ENCODE measurements around the gene IGFBP2. TPM values are rescaled to one million over a fixed set of nuclear protein-coding genes. Genes with fewer than 3 reads are reported as not detected.
A peak's percentile ranks its signal among the peaks of the same experiment; 100 is the strongest.

IGFBP2 gene
- total and polyA plus RNA-seq, 10 donors: 61.3 to 334 (median 257) TPM

GRCh38 chr2:216651351-216651881, 18.2 kb downstream of the IGFBP2 start:
- H3K27me3 ChIP-seq (replicated peaks in 1 of 7): no peaks in the 10 kb centered on the region
- no peak overlapping the region for H3K4me3 ChIP-seq
- H3K36me3 ChIP-seq: peaks cover 0 to 5% (median 0%) of the 10 kb centered on the region in 6 donors
- peaks cover 0 to 38% (median 3%) of the 10 kb centered on the region in 6 donors for H3K4me1 ChIP-seq
- TF ChIP-seq CTCF (IDR thresholded peaks at IDR 0.05 in 8 of 11, conservative IDR thresholded peaks at IDR 0.05 in 3 of 11): no peak
- TF ChIP-seq POLR2A (IDR thresholded peaks at IDR 0.05): no peak
- no peak for TF ChIP-seq POLR2AphosphoS5 (IDR thresholded peaks at IDR 0.05)
- peak; percentile 39 for DNase-seq
- no peaks in the 10 kb centered on the region for H3K9me3 ChIP-seq
- intact Hi-C loops (cut with DNase I; ENCODE audit: low total_unique reads): no loop called here
- 84 to 96% (median 92%) methylated on average over 6 of the region's 6 CpGs for WGBS, 5 donors
- H3K27ac ChIP-seq: no peak overlapping the region

- no peak for TF ChIP-seq CTCF (IDR thresholded peaks at IDR 0.05 in 8 of 11, conservative IDR thresholded peaks at IDR 0.05 in 3 of 11)
- no peak for TF ChIP-seq POLR2A (IDR thresholded peaks at IDR 0.05)
- no peak for TF ChIP-seq POLR2AphosphoS5 (IDR thresholded peaks at IDR 0.05)
- Histone ChIP-seq H3K4me3 (no peak overlapping the region), H3K9me3 (no peaks in the 10 kb centered on the region), H3K27ac (peak overlapping the region in 2 of 8 donors; percentile 6 to 56), H3K36me3 (peaks cover 0 to 11% (median 0%) of the 10 kb centered on the region in 6 donors), H3K27me3 (replicated peaks in 1 of 7) (no peaks in the 10 kb centered on the region), H3K4me1 (peaks cover 0 to 38% (median 3%) of the 10 kb centered on the region in 6 donors)
- intact Hi-C loops (cut with DNase I; ENCODE audit: low total_unique reads): no loop called here
- DNase-seq: no peak
- WGBS, 5 donors: 53 to 71% (median 65%) methylated on average over 4 of the region's 4 CpGs
These were observed 19.3 kb downstream of the IGFBP2 start for GRCh38 chr2:216652566-216652965.

- peak overlapping the region in 3 of 8 donors; percentile 14 to 56 (median 18) for H3K27ac ChIP-seq
- TF ChIP-seq CTCF (IDR thresholded peaks at IDR 0.05 in 8 of 11, conservative IDR thresholded peaks at IDR 0.05 in 3 of 11) (no peak), POLR2AphosphoS5 (IDR thresholded peaks at IDR 0.05) (no peak), POLR2A (IDR thresholded peaks at IDR 0.05) (no peak)
- intact Hi-C loops (cut with DNase I; ENCODE audit: low total_unique reads): no loop called here
- no peaks in the 10 kb centered on the region for H3K9me3 ChIP-seq
- H3K4me3 ChIP-seq: no peak overlapping the region
- DNase-seq: peak; percentile 4
- no peaks in the 10 kb centered on the region for H3K27me3 ChIP-seq (replicated peaks in 1 of 7)
- WGBS, 5 donors: 80 to 94% (median 89%) methylated on average over 4 of the region's 4 CpGs
- H3K36me3 ChIP-seq: peaks cover 0 to 11% (median 0%) of the 10 kb centered on the region in 6 donors
- H3K4me1 ChIP-seq: peaks cover 0 to 38% (median 3%) of the 10 kb centered on the region in 6 donors
These were observed 20.0 kb downstream of the IGFBP2 start for GRCh38 chr2:216653093-216653799.

- peaks cover 0 to 38% (median 4%) of the 10 kb centered on the region in 6 donors for H3K4me1 ChIP-seq
- H3K27me3 ChIP-seq (replicated peaks in 1 of 7): no peaks in the 10 kb centered on the region
- TF ChIP-seq POLR2A (IDR thresholded peaks at IDR 0.05): no peak
- TF ChIP-seq POLR2AphosphoS5 (IDR thresholded peaks at IDR 0.05): no peak
- no peak for TF ChIP-seq CTCF (IDR thresholded peaks at IDR 0.05 in 8 of 11, conservative IDR thresholded peaks at IDR 0.05 in 3 of 11)
- H3K27ac ChIP-seq: peak overlapping the region in 3 of 8 donors; percentile 14 to 56 (median 18)
- no peaks in the 10 kb centered on the region for H3K9me3 ChIP-seq
- H3K4me3 ChIP-seq: no peak overlapping the region
- WGBS, 5 donors: 61 to 80% (median 64%) methylated on average over 2 of the region's 2 CpGs
- peak; percentile 12 for DNase-seq
- peaks cover 0 to 11% (median 0%) of the 10 kb centered on the region in 6 donors for H3K36me3 ChIP-seq
- intact Hi-C loops (cut with DNase I; ENCODE audit: low total_unique reads): no loop called here
These were observed 20.7 kb downstream of the IGFBP2 start for GRCh38 chr2:216653931-216654365.

All from spleen (tissue), 11 donors.